ENCODE results near the gene SKI. TPM values are rescaled to one million over a fixed set of nuclear protein-coding genes. Genes with fewer than 3 reads are reported as not detected.

Gene SKI
- total and polyA plus RNA-seq, 9 of the 15 experiments (the other 6 are each of a cell fraction or from before 2014, with no cell fraction given), result 0.10 to 60.5 (median 4.6) TPM

GRCh38 chr1:2299131-2299627 is 71.1 kb downstream of the SKI start:
- ChIA-PET CTCF (ENCODE audit: low intra/inter-chr PET ratio) (no interaction called here), POLR2A (interaction anchor here (0.7 to 1.1 kb wide), 3 partner anchors 12 to 67 kb away, joined by 3 read pairs; no protein-coding TSS in a partner anchor)
- Histone ChIP-seq H3K4me2 (ENCODE audit: insufficient read depth, low read length) (no peak overlapping the region), H4K20me1 (replicated peaks; ENCODE audit: control insufficient read depth, insufficient read depth, low read length) (peaks cover 36% of the 10 kb centered on the region), H2AFZ (ENCODE audit: low read depth, low read length) (no peak overlapping the region), H3K79me2 (ENCODE audit: control insufficient read depth, insufficient read depth, low read length) (peaks cover 83% of the 10 kb centered on the region), H3K27ac (ENCODE audit: extremely low read depth, low read depth, low read length) (no peak overlapping the region), H3K4me1 (replicated peaks in 1 of 2; ENCODE audit: control insufficient read depth in 2 of 2, insufficient read depth in 2 of 2, low read length in 2 of 2) (peaks cover 0 to 75% of the 10 kb centered on the region in 2 experiments; a peak in 3 of 5 replicates), H3K27me3 (ENCODE audit: control insufficient read depth in 2 of 2, insufficient read depth in 2 of 2, low read length in 2 of 2) (no peaks in the 10 kb centered on the region), H3K4me3 (no peak overlapping the region), H3K9me3 (replicated peaks; ENCODE audit: control insufficient read depth, insufficient read depth, low read depth, low read length) (no peaks in the 10 kb centered on the region), H3K36me3 (ENCODE audit: control insufficient read depth, insufficient read depth, low read length) (peaks cover 18% of the 10 kb centered on the region; the same call in 2 of the 3 replicates), H3K9ac (ENCODE audit: insufficient read depth in 1 of 2, low read depth in 2 of 2, low read length in 2 of 2) (peak overlapping the region in 1 of 2 experiments; percentile 73; a peak in 2 of 4 replicates), H3K9me1 (ENCODE audit: control insufficient read depth, insufficient read depth, low read length) (peaks cover 7% of the 10 kb centered on the region)
- TF ChIP-seq POLR2G (IDR thresholded peaks at IDR 0.05; ENCODE audit: low read depth, low read length) (peak; percentile 33), SIRT6 (IDR thresholded peaks at IDR 0.05; ENCODE audit: low read depth, low read length) (no peak)
- BruUV-seq (replicated peaks), result no TSS peak
- FAIRE-seq (no peak), DNase-seq (ENCODE audit: extremely low read depth in 1 of 4, low spot score in 3 of 4) (no peak), ATAC-seq (no peak)
- in situ Hi-C loops (cut with MboI) (loop anchor here (5.0 kb wide), 1 partner anchor 52 kb away; no protein-coding TSS in a partner anchor), intact Hi-C loops (cut with micrococcal nuclease) (no loop called here)
- 95% methylated on average over 16 of the region's 24 CpGs for WGBS (ENCODE audit: insufficient coverage, low coverage, missing lambda C conversion rate)

- in situ Hi-C loops (cut with MboI), result no loop called here
Measured at GRCh38 chr1:2300004-2300771, 72.1 kb downstream of the SKI start.

More at GRCh38 chr1:2300004-2300771, 72.1 kb downstream of the SKI start:
- FAIRE-seq (no peak), DNase-seq (ENCODE audit: extremely low read depth in 1 of 4, low spot score in 3 of 4) (no peak), ATAC-seq (peak; percentile 29)
- Histone ChIP-seq H3K27ac (ENCODE audit: extremely low read depth, low read depth, low read length) (no peak overlapping the region), H3K9me1 (ENCODE audit: control insufficient read depth, insufficient read depth, low read length) (no peaks in the 10 kb centered on the region), H3K9ac (ENCODE audit: insufficient read depth in 1 of 2, low read depth in 2 of 2, low read length in 2 of 2) (peak overlapping the region in 1 of 2 experiments; percentile 76; a peak in 2 of 4 replicates), H3K4me3 (no peak overlapping the region), H3K36me3 (ENCODE audit: control insufficient read depth, insufficient read depth, low read length) (peaks cover 26% of the 10 kb centered on the region; the same call in 2 of the 3 replicates), H3K27me3 (ENCODE audit: control insufficient read depth in 2 of 2, insufficient read depth in 2 of 2, low read length in 2 of 2) (no peaks in the 10 kb centered on the region), H3K4me2 (ENCODE audit: insufficient read depth, low read length) (no peak overlapping the region), H3K4me1 (replicated peaks in 1 of 2; ENCODE audit: control insufficient read depth in 2 of 2, insufficient read depth in 2 of 2, low read length in 2 of 2) (peaks cover 0 to 71% of the 10 kb centered on the region in 2 experiments; a peak in 2 of 5 replicates), H3K79me2 (ENCODE audit: control insufficient read depth, insufficient read depth, low read length) (peaks cover 72% of the 10 kb centered on the region), H3K9me3 (replicated peaks; ENCODE audit: control insufficient read depth, insufficient read depth, low read depth, low read length) (no peaks in the 10 kb centered on the region), H2AFZ (ENCODE audit: low read depth, low read length) (no peak overlapping the region), H4K20me1 (replicated peaks; ENCODE audit: control insufficient read depth, insufficient read depth, low read length) (peaks cover 29% of the 10 kb centered on the region)
- 81% methylated on average over 32 of the region's 32 CpGs for WGBS (ENCODE audit: insufficient coverage, low coverage, missing lambda C conversion rate)
- TF ChIP-seq RBM14 (IDR thresholded peaks at IDR 0.05; ENCODE audit: borderline replicate concordance, insufficient read depth, low read depth, low read length) (0 out of 2 replicates have a peak, but pooled peaks have one; percentile 68), SAFB2 (IDR thresholded peaks at IDR 0.05; ENCODE audit: borderline replicate concordance, low read depth, low read length, severe bottlenecking) (no peak)
- ChIA-PET POLR2A (interaction anchor here (0.6 to 0.7 kb wide), 2 partner anchors 41 to 68 kb away, joined by 3 read pairs; no protein-coding TSS in a partner anchor), CTCF (ENCODE audit: low intra/inter-chr PET ratio) (no interaction called here)
- no TSS peak for BruUV-seq (replicated peaks)
- intact Hi-C loops (cut with micrococcal nuclease), result no loop called here

Measured in K562 (cell line).